NCI-H446 (cell line): ENCODE results near the gene ST8SIA5.

Experiments used
- DNase-seq, 2 experiments: peaks; one replicate each; lab custom pipeline; 2025; lab: John Stamatoyannopoulos, UW

The ST8SIA5 gene

DNA sequence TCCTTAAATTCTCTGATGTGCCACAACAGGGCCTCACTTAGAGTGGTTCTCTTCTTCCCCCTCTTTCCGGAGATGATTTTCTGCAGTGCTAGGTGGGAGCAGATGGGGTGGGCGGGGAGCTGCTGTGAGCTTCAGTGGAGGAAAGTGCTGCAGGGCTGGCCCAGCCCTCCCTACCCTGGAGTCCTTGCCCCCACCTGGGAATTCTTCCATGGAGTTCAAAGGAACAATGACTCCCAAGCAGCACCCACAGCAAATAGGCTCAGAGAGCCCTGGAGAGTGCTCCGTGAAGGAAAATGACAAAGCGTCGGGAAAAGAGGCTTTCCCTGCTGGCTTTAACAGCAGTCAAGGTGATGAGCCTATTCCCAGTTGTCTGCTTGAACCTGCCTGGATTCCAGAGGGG is 128.6 kb downstream of the ST8SIA5 start:
- DNase-seq = no peak

DNA sequence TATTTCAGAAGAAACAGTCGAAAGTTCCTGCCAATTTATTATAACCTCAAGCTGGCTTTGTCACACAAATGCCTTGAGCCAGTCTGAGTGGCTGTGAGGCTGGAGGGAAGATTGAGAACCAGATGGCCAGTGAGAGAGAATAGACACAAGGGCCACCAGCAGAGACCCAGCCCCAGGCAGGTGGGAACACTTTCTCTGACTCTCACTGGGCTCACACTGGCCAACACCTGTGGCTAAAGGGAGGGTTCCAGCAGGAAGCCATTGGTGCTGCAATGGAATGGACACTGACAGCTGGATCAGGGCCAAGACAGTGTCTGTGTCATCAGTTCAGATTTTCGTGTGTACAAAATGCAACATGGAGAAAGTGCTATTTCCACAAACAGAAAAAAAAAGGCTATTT is 129.7 kb downstream of the ST8SIA5 start:
- no peak for DNase-seq

- no peak for DNase-seq
Measured at GRCh38 chr18:46625069-46625468, 131.8 kb downstream of the ST8SIA5 start.

DNA sequence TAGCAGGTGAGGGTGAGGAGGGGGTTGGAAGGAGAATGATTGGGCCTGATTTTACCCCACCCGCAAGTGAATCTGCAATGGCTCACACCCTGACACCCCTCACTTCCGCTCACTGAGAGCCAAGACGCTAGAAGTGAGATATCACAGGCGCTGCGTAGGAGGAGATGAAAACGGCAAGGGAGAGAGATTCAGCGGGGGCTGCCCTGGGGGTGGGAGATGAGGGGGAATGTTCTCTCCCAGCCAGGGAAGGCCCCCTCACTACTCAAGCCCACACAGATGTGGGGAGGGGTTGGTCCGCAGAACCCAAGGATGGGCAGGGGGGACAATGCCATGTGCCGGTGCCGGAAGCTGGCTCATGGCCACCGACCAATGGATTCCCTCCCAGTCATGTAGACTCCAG is 132.7 kb downstream of the ST8SIA5 start:
- no peak for DNase-seq

- no peak for DNase-seq
Measured at GRCh38 chr18:46623541-46623940, 133.3 kb downstream of the ST8SIA5 start.

DNA sequence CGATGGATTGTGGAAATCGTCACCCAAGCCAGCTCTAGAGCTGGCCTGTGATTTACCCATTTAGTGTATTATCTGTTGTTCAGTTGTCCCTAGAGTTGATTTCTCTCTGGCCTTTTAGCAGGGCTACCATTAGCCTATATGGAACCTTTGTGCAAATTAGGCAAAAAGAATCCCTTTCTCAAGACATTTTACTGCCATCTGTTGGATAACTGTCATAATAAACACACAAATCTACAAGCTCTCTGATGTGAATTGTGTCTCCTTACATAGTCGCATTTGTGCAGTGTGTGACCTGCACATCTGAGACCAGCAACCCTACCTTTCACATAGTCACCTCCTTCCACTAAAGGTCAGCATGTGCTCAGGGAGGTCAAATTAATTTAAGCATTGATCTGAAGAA is 133.9 kb downstream of the ST8SIA5 start:
- DNase-seq = peak in 1 of 2 experiments; percentile 13

GRCh38 chr18:46622451-46622850 is 134.4 kb downstream of the ST8SIA5 start:
- DNase-seq = no peak

DNA sequence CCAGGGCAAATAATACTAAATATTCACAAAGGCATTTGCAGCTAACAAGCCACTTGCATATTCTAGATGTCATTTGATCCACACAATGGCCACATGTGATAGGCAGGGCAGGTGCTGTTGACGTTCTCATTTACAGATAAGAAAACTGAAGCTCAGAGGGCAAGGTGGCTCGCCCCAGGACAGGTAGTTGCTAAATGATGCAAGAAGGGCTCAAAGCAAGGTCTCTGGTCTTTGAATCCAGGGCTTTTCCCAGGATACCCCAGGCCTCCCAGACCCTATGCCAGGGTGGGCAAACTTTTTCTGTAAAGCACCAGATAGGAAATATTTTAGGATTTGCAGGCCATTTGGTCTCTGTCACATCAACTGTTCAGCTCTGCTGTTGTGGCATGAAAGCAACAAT is 135.0 kb downstream of the ST8SIA5 start:
- DNase-seq = no peak

GRCh38 chr18:46621111-46621766 is 135.6 kb downstream of the ST8SIA5 start:
- no peak for DNase-seq

- DNase-seq = no peak
Measured at GRCh38 chr18:46619559-46619958, 137.3 kb downstream of the ST8SIA5 start.
